GM19099 (cell line): ENCODE data around the gene MTG2.

Experiments used
- POLR2A ChIP-seq: IDR thresholded peaks from 3 replicates; pipeline ENCODE4 v1.6.1; 2011; ENCODE audit warnings: low read depth; ENCODE audit not compliant: insufficient read length; ENCODE audit errors: extremely low read depth

The MTG2 gene

DNA sequence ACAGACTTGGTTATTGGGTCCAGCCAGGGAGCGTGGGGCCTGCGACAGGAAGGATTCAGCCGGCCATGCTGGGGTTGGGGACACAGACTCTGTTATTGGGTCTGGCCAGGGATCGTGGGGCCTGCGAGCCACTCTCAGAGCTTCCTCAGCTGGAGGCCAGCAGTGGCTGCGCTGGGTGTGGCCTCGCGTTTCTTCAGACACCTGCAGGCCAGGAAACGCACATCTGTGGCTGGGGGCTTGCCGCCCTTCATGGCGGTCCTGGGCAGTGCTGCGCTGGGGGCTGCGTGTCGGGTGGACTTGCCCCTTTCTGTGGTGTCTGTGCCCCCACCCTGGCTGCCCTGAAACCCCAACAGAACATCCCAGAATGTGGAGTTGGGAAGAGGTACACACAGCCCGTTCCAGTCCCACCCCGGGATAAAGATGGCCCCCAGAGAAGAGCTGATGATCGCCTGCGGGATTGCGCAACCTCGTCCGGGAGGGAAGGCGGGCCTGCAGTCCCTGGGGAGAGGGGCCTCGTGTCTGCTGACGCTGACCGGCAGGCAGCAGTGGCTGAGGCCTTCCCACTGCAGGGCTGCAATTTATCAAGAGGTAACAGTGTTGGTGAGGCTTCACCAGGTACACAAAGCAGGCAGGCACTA, 16.9 kb upstream of the MTG2 start:
- TF ChIP-seq POLR2A, result no peak

GRCh38 chr20:62167474-62167873, 15.4 kb upstream of the MTG2 start:
- no peak for TF ChIP-seq POLR2A

GRCh38 chr20:62168061-62168460, 14.8 kb upstream of the MTG2 start:
- no peak for TF ChIP-seq POLR2A

DNA sequence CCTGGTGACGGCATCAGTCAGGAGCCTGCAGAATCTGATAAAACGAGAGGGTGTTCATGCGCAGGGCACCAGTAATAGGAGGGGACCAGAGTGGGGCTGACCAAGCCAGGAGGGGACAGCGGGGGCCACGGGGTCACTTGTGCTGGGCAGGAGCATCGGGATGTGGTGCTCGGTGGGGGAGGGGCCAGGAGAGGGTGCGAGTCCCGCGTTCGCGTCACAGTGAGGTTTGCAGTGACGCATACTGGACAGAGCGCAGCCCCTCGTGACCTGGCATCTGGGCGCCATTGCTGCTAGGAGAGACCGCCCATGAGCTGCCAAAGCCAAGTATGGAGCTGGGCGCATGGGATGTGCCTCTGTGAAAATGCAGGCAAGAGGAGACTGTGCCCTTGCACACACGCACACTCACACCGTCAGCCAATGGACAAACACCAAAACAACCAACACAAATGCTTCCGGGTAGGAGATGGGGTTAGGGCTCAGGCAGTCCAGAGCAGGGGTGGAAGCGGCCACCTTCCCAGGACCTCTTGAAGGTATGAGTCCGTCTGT, 13.9 kb upstream of the MTG2 start:
- TF ChIP-seq POLR2A, result no peak

DNA sequence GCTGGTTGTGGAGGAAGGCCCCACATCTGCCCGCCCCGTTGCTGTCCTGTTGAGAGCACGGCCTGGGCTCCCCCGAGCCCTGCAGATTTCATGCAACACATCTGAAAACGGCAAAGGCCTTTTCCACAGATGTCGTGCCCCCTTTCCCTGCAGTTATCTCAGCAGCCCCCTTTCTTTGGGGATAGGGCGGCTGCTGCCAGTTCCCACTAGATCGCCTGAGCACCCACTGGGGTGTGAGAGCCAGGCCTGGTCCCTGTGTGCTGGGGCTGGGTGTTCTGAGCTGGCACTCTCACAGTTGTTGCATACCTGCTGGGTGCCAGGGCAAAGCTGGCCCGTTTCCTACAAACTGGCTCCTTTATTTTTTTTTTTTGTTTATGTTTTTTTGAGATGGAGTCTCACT, 12.3 kb upstream of the MTG2 start:
- TF ChIP-seq POLR2A, result no peak

DNA sequence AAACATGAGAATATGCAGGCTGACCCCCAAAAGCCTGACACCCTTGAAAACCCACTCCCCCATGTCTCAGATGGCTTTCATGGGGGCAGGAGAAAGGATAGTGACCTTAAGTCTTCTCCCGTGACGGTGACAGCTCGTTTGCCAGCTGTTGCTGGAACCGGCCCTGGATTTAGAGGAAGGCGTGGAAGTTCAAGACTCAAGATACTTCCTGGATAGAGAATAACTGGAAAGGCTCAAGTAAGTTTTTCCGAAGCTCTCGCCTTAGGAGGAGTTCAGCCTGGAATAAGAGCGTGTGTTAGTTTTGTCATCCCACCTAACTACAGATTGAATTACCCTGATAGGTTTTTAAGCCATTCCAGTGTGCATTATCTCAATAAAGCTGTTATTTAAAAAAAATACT, 11.6 kb upstream of the MTG2 start:
- no peak for TF ChIP-seq POLR2A

DNA sequence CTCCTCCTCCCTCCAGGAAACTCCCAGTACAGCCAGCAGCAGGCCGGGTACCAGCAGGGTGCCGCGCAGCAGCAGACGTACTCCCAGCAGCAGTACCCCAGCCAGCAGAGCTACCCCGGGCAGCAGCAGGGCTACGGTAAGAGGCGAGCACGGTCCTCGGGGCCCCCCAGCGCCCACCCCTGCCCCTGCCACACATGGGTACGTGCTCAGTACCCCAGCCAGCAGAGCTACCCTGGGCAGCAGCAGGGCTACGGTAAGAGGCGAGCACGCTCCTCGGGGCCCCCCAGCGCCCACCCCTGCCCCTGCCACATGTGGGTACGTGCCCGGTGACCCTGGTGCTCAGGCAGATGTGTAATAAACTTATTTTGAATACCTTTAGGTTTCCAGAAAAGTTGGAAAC, 10.2 kb upstream of the MTG2 start:
- no peak for TF ChIP-seq POLR2A

DNA sequence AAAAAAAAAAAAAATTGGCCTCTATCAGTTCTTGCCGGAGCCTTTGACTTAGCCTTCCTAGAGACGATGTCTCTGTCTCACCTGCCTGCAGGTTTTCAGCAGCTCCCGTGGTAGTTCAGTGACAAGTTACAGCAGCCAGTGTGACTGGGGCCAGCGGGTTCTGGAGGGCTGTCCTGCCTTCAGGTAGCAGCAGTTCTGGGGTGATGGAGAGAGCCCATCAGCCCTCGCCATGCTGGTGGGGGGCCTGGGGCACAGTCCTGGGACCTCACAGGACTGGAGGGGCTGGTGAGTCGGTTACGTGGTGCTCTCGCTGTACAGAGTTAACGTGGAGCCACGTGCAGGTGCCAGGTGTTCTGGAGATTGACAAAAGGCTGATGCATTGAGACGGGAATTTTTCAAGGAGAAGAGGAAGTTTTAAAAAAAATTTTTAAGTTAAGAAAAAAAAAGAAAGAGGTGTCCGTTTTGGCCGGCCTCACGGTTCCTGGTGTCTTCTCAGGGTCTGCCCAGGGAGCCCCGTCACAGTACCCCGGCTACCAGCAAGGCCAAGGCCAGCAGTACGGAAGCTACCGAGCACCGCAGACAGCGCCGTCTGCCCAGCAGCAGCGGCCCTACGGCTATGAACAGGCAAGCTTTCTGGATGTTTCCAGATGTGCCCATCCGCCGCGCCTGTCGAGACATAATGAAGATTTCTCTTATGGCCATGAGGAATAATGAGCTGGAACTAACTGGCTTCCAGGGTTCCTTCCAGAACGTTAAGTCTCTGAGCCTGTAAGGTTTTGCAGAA, 8.6 kb upstream of the MTG2 start:
- TF ChIP-seq POLR2A, result no peak

DNA sequence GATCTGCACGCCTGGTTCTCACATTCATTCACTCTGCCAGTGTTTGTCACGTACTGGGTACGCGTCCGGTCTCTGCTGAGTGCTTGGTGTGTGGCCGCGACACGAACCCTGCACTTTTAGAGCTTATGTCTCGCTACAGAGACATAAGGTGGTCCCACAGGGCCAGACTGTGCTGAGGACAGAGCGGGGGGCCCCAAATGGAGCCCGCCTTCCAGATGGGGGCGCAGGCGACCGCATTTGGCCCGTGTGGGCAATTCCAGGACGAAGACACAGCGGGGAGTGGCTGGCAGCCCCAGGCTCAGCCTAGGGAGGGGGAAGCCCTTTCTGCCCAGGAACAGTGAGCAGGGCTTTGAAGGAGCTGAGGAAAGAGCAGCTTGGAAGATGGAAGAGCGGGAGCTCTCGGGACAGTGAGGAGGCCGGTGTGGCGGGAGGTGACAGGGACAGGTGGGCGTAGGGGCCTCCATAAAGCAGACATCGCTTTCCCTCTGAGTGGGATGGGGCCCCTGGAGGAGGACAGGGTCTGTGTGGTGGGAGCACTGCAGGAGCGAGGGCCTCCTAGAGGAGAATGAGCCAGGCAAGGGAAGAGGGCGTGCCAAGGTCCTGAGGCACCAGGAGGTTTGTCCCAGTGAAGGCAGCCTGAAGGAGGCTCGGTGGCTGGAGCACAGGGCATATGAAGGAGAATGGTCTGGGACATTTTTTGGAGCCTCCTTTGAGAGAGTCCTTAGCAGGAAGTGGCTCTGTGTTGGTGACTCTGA, 7.8 kb upstream of the MTG2 start:
- TF ChIP-seq POLR2A, result no peak

DNA sequence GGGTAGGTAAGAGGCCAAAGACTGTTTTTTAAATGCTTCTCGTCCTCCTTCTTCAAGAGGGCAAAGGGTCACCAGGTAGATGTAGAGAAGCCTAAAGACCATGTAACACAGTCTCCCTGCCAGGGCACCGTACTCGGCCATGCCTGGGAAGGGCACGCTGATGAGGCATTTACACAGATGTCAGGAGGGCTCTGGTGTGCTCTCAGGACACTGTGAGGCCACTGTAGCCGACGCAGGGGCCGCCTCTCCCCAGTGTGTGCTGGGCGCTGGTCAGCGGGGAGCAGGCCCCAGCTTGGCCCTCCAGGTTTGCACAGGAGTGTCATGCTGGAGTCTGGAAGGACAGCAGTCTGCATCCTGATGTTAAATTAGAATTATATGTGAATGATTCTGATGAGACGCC, 7.1 kb upstream of the MTG2 start:
- TF ChIP-seq POLR2A, result no peak

DNA sequence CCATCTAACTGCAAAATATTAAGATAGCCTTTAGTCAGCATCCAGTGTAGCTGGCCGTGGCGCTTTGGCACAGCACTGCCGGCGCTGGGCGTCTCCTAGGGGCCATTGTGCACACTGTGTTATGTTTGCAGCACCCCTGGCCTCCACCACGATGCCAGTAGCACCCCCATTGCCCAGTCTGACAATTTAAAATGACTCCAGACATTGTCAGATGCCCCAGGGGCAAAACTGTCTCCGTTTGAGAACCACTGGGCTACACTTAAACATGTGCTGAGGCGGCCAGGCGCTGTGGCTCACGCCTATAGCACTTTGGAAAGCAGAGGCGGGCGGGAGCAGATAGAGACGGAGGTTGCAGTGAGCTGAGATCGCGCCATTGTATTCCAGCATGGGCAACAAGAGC, 6.0 kb upstream of the MTG2 start:
- no peak for TF ChIP-seq POLR2A

GRCh38 chr20:62177307-62177706, 5.5 kb upstream of the MTG2 start:
- no peak for TF ChIP-seq POLR2A

DNA sequence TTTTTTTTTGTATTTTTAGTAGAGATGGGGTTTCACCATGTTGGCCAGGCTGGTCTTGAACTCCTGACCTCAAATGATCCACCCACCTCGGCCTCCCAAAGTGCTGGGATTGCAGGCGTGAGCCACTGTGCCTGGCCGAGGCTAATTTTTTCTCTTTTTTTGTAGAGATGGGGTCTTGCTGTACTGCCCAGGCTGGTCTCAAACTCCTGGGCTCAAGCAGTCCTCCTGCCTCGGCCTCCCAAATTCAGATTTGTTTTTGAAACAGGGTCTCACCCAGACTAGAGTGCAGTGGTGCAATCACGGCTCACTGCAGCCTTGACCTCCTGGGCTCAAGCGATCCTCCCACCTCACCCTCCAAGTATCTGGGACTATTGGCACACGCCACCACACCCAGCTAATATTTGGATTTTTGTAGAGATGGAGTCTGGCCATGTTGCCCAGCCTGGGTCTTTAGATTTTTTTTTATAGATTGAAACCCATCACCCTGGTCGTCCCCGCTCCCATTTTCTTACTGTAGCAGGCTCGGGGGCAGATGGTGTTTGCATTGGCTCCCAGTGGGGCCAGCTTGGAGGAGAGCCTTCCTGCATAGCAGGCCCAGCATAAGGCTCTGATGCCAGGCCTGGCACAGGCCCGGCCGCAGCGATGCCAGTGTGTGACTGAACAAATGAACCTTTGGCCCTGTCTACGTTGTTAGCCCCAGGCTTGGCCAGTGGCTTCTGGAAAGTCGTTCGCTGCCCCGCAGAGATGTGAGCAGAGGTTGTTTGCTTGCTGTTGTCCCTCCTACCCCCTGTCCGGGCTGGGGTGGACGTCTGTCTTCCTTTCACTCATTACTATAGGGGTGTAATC, 4.3 kb upstream of the MTG2 start:
- TF ChIP-seq POLR2A, result no peak

- no peak for TF ChIP-seq POLR2A
These were observed 3.7 kb upstream of the MTG2 start for GRCh38 chr20:62179162-62179504.

- no peak for TF ChIP-seq POLR2A
These were observed 1.0 kb upstream of the MTG2 start for GRCh38 chr20:62181808-62182207.
